CD4-positive, CD25-positive, alpha-beta regulatory T cell (primary cell): ENCODE measurements around the gene HTR1E. TPM values are rescaled to one million over a fixed set of nuclear protein-coding genes. Genes with fewer than 3 reads are reported as not detected.

Experiments used
- ATAC-seq, 2 donors: fragments of 150-1000 bp; cut with Tn5 transposase; one replicate each; pipeline ENCODE4 v1.10.0; 2021; ENCODE audit warnings: low read depth in 2 of 2, moderate number of reproducible peaks in 2 of 2, moderate library complexity in 1 of 2
- DNase-seq, 3 donors: peaks; one replicate each; pipeline versions ENCODE4 v3.0.0 to v3.0.0-alpha.2; 2012 to 2022; ENCODE audit warnings: mixed read lengths in 1 of 3
- H3K27ac ChIP-seq: one replicate; pipeline ENCODE4 v1.7.0; 2013; ENCODE audit warnings: mild to moderate bottlenecking, low read length; ENCODE audit not compliant: insufficient read depth, poor library complexity, severe bottlenecking
- H3K27me3 ChIP-seq: one replicate; pipeline ENCODE4 v1.7.0; 2013; ENCODE audit warnings: low read length; ENCODE audit not compliant: control insufficient read depth, insufficient read depth
- H3K36me3 ChIP-seq: one replicate; pipeline ENCODE4 v1.7.0; 2013; ENCODE audit warnings: mild to moderate bottlenecking, low read length, moderate library complexity; ENCODE audit not compliant: control insufficient read depth, insufficient read depth
- H3K4me1 ChIP-seq: 2 replicates; pipeline ENCODE4 v1.7.0; 2013; ENCODE audit warnings: mild to moderate bottlenecking, low read length; ENCODE audit not compliant: insufficient read depth, control insufficient read depth, poor library complexity, severe bottlenecking
- H3K4me3 ChIP-seq: one replicate; pipeline ENCODE4 v1.7.0; 2013; ENCODE audit warnings: low read depth, mild to moderate bottlenecking, low read length, moderate library complexity
- H3K9me3 ChIP-seq, 2 experiments: 1 replicate in 1 of 2; 2 replicates in 1 of 2; pipeline ENCODE4 v1.7.0; 2013; ENCODE audit warnings: low read length in 2 of 2, mild to moderate bottlenecking in 1 of 2, moderate library complexity in 1 of 2; ENCODE audit not compliant: control insufficient read depth in 2 of 2
- H3K27ac Mint-ChIP-seq, 3 donors: one replicate each; pipeline ENCODE4 v1.8.0; 2020 to 2022; ENCODE audit warnings: mild to moderate bottlenecking in 3 of 3, mixed read lengths in 3 of 3, moderate library complexity in 2 of 3
- H3K27me3 Mint-ChIP-seq: one replicate; pipeline ENCODE4 v1.8.0; 2022; ENCODE audit warnings: mild to moderate bottlenecking, mixed read lengths
- H3K36me3 Mint-ChIP-seq: one replicate; pipeline ENCODE4 v1.8.0; 2020; ENCODE audit warnings: mixed read lengths
- H3K4me1 Mint-ChIP-seq, 4 donors: one replicate each; pipeline ENCODE4 v1.8.0; 2020 to 2022; ENCODE audit warnings: mixed read lengths in 4 of 4, mild to moderate bottlenecking in 1 of 4
- H3K4me3 Mint-ChIP-seq, 4 donors: one replicate each; pipeline ENCODE4 v1.8.0; 2020 to 2022; ENCODE audit warnings: mild to moderate bottlenecking in 4 of 4, mixed read lengths in 4 of 4, moderate library complexity in 3 of 4
- H3K9me3 Mint-ChIP-seq, 7 donors: one replicate each; pipeline ENCODE4 v1.8.0; 2020 to 2022; ENCODE audit warnings: mixed read lengths in 7 of 7, mild to moderate bottlenecking in 3 of 7, moderate library complexity in 2 of 7
- polyA plus RNA-seq, 4 donors: library from polyadenylated mRNA; unstranded; fragments of 300-500 nt; fragmentation: Illumina TruSeq; gene quantifications; one replicate each; pipeline ENCODE4 v1.2.3, GENCODE V29; 2021
- total RNA-seq: library from RNA; stranded (reverse); gene quantifications from one replicate; pipeline ENCODE4 v1.2.3, GENCODE V29; 2022

HTR1E gene
- total and polyA plus RNA-seq, 5 donors from 2014 or later = not detected

GRCh38 chr6:87040729-87041128, 103.4 kb downstream of the HTR1E start:
- Histone ChIP-seq H3K27ac (no peak overlapping the region), H3K4me3 (no peak overlapping the region), H3K36me3 (no peaks in the 10 kb centered on the region), H3K27me3 (peaks cover 5% of the 10 kb centered on the region), H3K9me3 (no peaks in the 10 kb centered on the region), H3K4me1 (no peaks in the 10 kb centered on the region)
- no peaks in the 10 kb centered on the region for H3K4me1 Mint-ChIP-seq
- no peak overlapping the region for H3K4me3 Mint-ChIP-seq
- peaks cover 0 to 3% (median 2%) of the 10 kb centered on the region in 7 donors for H3K9me3 Mint-ChIP-seq
- H3K27ac Mint-ChIP-seq = no peak overlapping the region
- H3K36me3 Mint-ChIP-seq = no peaks in the 10 kb centered on the region
- ATAC-seq (no peak), DNase-seq (no peak)
- peaks cover 29% of the 10 kb centered on the region for H3K27me3 Mint-ChIP-seq

- Mint-ChIP-seq H3K27me3 (peaks cover 29% of the 10 kb centered on the region), H3K36me3 (no peaks in the 10 kb centered on the region), H3K27ac (no peak overlapping the region), H3K9me3 (peaks cover 0 to 2% (median 0%) of the 10 kb centered on the region in 7 donors), H3K4me1 (no peaks in the 10 kb centered on the region), H3K4me3 (no peak overlapping the region)
- ATAC-seq (no peak), DNase-seq (no peak)
- no peak overlapping the region for H3K4me3 ChIP-seq
- H3K4me1 ChIP-seq = no peaks in the 10 kb centered on the region
- H3K27me3 ChIP-seq = peaks cover 6% of the 10 kb centered on the region
- no peaks in the 10 kb centered on the region for H3K9me3 ChIP-seq
- H3K36me3 ChIP-seq = no peaks in the 10 kb centered on the region
- no peak overlapping the region for H3K27ac ChIP-seq
Observed at GRCh38 chr6:87045521-87046075, 108.3 kb downstream of the HTR1E start.

GRCh38 chr6:87049779-87050178, 112.5 kb downstream of the HTR1E start:
- H3K27ac ChIP-seq = no peak overlapping the region
- H3K9me3 ChIP-seq = no peaks in the 10 kb centered on the region
- Mint-ChIP-seq H3K9me3 (no peaks in the 10 kb centered on the region), H3K4me3 (no peak overlapping the region), H3K27ac (no peak overlapping the region), H3K4me1 (no peaks in the 10 kb centered on the region), H3K27me3 (peaks cover 20% of the 10 kb centered on the region), H3K36me3 (no peaks in the 10 kb centered on the region)
- H3K27me3 ChIP-seq = peaks cover 4% of the 10 kb centered on the region
- no peak overlapping the region for H3K4me3 ChIP-seq
- no peak for ATAC-seq
- H3K36me3 ChIP-seq = no peaks in the 10 kb centered on the region
- H3K4me1 ChIP-seq = no peaks in the 10 kb centered on the region
- DNase-seq = no peak

GRCh38 chr6:87053312-87053711, 116.0 kb downstream of the HTR1E start:
- Histone ChIP-seq H3K4me3 (no peak overlapping the region), H3K27ac (no peak overlapping the region), H3K36me3 (no peaks in the 10 kb centered on the region), H3K4me1 (no peaks in the 10 kb centered on the region), H3K9me3 (no peaks in the 10 kb centered on the region), H3K27me3 (peaks cover 8% of the 10 kb centered on the region)
- no peak overlapping the region for H3K27ac Mint-ChIP-seq
- peaks cover 25% of the 10 kb centered on the region for H3K27me3 Mint-ChIP-seq
- H3K36me3 Mint-ChIP-seq = no peaks in the 10 kb centered on the region
- no peak for ATAC-seq
- peaks cover 0 to 1% (median 0%) of the 10 kb centered on the region in 7 donors for H3K9me3 Mint-ChIP-seq
- H3K4me3 Mint-ChIP-seq = no peak overlapping the region
- peaks cover 0 to 3% (median 0%) of the 10 kb centered on the region in 4 donors for H3K4me1 Mint-ChIP-seq
- no peak for DNase-seq

- H3K27ac Mint-ChIP-seq = no peak overlapping the region
- Histone ChIP-seq H3K36me3 (no peaks in the 10 kb centered on the region), H3K4me3 (no peak overlapping the region), H3K9me3 (no peaks in the 10 kb centered on the region), H3K27me3 (peaks cover 9% of the 10 kb centered on the region), H3K4me1 (no peaks in the 10 kb centered on the region), H3K27ac (no peak overlapping the region)
- peaks cover 0 to 1% (median 0%) of the 10 kb centered on the region in 7 donors for H3K9me3 Mint-ChIP-seq
- H3K27me3 Mint-ChIP-seq = peaks cover 27% of the 10 kb centered on the region
- no peaks in the 10 kb centered on the region for H3K36me3 Mint-ChIP-seq
- peaks cover 0 to 3% (median 0%) of the 10 kb centered on the region in 4 donors for H3K4me1 Mint-ChIP-seq
- H3K4me3 Mint-ChIP-seq = no peak overlapping the region
- DNase-seq (no peak), ATAC-seq (no peak)
Observed at GRCh38 chr6:87054143-87054833, 117.0 kb downstream of the HTR1E start.

- no peak overlapping the region for H3K4me3 ChIP-seq
- Mint-ChIP-seq H3K4me3 (no peak overlapping the region), H3K4me1 (peaks cover 0 to 3% (median 0%) of the 10 kb centered on the region in 4 donors), H3K27ac (no peak overlapping the region), H3K9me3 (peaks cover 0 to 3% (median 0%) of the 10 kb centered on the region in 7 donors), H3K27me3 (peaks cover 36% of the 10 kb centered on the region), H3K36me3 (no peaks in the 10 kb centered on the region)
- no peaks in the 10 kb centered on the region for H3K9me3 ChIP-seq
- no peak overlapping the region for H3K27ac ChIP-seq
- DNase-seq (no peak), ATAC-seq (no peak)
- H3K27me3 ChIP-seq = peaks cover 9% of the 10 kb centered on the region
- no peaks in the 10 kb centered on the region for H3K36me3 ChIP-seq
- no peaks in the 10 kb centered on the region for H3K4me1 ChIP-seq
Observed at GRCh38 chr6:87059943-87060342, 122.6 kb downstream of the HTR1E start.

- ATAC-seq (no peak), DNase-seq (no peak)
- H3K36me3 ChIP-seq = no peaks in the 10 kb centered on the region
- no peak overlapping the region for H3K4me3 ChIP-seq
- no peak overlapping the region for H3K27ac ChIP-seq
- Mint-ChIP-seq H3K4me1 (peaks cover 0 to 12% (median 9%) of the 10 kb centered on the region in 4 donors), H3K36me3 (no peaks in the 10 kb centered on the region), H3K27me3 (peaks cover 22% of the 10 kb centered on the region), H3K27ac (no peak overlapping the region), H3K4me3 (no peak overlapping the region), H3K9me3 (peaks cover 0 to 2% (median 0%) of the 10 kb centered on the region in 7 donors)
- H3K9me3 ChIP-seq = no peaks in the 10 kb centered on the region
- H3K4me1 ChIP-seq = peaks cover 7% of the 10 kb centered on the region
- peaks cover 3% of the 10 kb centered on the region for H3K27me3 ChIP-seq
Observed at GRCh38 chr6:87065117-87065516, 127.8 kb downstream of the HTR1E start.
